NCI-H446 treated with DMSO at 0.1 percent for 48 hours (cell line): ENCODE data around the gene NETO2.
"Not testable (repeated sequence)": the region's sequence is repeated elsewhere in the genome, so short reads cannot be mapped to it uniquely, and the experiment has no call there.

ENCODE experiments used
- DNase-seq: peaks from one replicate; lab custom pipeline; 2025; lab: John Stamatoyannopoulos, UW

Gene NETO2

DNA sequence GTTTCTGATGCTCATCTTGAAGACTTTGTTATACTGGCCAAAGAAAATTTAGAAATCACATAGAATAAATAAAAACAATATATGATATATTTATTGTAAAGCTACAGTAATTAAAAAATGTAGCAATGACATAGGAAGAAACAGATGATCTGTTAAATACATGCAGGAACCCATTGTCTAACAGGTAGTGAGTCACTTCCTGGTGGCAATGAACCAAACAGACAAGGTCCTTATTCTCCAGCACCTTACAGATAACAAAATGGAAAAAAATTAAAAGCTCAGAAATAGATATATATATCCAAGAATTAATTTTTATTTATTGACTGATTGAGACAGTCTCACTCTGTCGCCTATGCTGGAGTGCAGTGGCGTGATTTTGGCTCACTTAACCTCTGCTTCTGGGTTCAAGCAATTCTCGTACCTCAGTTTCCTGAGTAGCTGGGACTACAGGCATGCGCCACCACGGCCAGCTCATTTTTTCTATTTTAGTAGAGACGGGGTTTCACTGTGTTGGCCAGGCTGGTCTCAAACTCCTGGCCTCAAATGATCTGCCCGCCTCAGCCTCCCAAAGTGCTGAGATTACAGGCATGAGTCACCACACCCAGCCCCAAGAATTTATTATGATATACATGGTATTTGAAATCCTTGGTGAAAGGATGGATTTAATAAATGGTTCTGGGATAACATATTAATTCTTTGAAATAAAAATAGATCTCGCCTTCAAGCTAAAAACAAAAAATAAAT is 7.5 kb downstream of the NETO2 start:
- no peak for DNase-seq

DNA sequence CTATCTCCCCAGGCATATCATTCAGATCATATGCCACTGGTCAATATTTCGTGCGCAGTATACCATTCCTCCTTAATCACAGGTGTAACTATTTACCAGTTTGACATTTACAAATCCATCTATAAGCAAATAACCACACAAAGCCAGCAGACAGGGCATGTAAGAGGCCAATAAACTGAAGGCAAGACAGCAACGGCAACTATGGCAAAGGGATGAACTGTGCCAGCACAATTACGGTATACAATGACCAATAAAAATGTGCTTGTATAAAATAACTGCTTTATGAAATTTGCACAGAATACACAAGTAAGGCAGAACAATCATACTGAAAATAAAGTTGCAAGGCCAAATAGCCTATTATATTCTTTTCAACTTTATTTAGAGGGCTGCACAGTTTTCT is 9.2 kb downstream of the NETO2 start:
- DNase-seq, result no peak

DNA sequence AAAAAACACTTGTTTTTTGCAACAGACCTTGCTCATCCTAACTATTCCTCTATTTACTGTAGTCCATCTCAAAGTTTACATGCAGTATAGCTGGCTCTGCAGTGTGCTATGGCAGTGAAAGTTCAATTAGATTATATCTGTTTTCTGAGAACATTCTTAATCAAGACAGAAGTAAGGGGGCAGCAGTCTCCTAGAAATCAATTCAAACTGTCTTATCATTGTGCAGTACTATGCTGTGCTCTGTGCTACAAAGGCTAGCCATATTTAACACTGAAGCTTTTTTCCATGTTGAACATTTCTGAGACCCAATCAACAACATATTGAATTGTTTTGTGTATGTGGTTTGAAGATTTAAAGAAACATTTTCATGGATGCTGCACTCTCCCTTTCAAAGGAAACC is 11.4 kb downstream of the NETO2 start:
- DNase-seq, result no peak

DNA sequence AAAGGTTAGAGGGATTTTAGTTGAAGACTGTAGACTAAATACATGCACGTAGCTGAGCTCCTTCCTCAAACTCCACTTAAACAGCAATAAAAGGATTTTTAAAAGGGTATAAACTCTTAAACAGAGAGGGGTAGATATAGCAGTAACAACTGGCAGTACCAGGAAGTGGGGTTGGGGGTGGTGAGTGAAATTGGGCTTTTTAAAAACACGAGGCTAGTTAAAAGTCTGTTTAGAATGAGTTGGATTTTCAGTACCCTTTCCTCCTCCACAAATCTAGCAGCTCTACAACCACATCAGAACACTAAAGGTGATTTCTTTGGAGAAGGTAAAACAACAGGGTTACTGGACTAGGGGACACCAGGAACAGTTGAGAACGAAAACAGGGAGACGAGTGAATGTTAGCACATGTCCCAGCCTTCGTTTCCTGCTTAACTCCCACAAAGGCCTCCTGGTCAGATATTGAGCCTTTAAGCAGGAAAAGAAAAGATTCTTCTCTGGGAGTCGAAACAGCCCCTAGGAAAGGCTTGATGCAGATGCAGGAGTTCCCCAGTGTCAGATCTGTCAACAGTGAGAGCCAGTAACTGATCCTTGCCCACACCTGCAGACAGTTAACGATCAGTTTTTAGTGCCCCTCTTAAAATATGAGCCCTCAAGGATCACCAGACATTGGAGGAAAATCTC is 13.8 kb downstream of the NETO2 start:
- DNase-seq, result no peak

DNA sequence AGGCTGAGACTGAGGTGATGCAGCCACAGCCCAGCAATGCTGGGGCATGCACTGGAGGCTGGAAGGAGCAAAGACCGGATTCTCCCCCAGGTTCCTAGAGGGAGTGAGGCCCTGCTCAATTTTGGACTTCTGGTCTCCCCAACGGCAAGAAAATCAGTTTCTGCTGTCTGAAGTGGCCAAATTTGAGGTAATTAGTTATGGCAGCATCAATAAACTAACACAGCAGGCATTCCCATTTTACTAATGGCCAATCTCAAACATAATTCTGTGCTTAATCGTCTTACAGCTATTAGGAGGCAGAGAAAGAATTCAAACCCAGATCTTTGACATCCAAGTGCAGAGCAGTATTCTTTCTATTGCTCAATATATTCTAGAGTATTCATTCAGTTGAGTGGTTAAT is 16.2 kb downstream of the NETO2 start:
- no peak for DNase-seq

DNA sequence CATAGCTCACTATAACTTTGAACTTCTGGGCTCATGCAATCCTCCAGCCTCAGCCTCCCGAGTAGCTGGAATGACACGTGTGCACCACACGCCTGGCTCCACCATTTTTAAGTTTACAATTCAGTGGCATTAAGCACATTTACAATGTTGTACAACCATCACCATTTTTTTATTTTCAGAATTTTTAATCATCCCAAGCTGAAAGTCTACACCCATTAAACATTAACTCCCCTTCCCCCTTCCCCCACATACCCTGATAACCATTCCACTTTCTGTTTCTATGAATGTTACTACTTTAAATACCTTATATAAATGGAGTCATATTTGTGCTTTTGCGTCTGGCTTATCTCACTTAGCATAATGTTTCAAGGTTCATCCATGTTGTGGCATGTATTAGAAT is 18.0 kb downstream of the NETO2 start:
- DNase-seq, result no peak

DNA sequence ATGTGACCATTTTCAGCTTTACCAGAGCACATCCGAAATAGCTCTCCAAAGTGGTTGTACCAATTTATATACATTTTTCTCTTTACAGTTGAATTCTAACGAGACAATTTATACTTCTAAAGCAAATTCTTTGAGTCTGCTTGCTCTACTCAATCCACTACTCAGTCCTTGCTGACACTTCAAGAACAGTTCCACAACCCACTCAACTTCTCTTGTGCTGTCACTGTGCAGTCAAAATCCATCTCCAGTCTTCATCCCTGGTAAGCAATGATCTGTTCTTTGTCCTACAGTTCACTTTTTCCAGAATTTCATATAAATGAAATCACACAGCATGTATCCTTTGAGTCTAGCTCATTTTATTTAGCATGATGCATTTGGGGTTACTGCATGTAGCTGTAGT is 30.6 kb downstream of the NETO2 start:
- DNase-seq, result no peak

DNA sequence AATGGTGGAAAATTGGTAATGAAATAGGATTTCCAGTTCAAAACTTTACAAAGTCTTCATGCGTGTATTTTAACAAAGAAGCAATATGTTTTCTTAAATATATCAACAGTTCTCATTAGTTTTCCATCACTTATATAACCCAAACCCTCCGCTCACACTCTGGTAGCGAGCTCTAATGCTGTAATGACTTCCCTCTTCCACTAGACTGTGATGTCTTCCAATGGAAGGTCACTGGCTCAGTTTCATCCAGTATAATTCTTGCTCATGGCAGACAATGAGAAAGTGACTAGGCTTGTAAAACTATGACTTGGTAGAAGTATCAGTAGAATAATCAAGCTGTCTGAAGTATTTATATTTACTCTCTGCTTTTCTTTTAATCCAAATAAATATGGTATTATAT is 32.8 kb downstream of the NETO2 start:
- no peak for DNase-seq

DNA sequence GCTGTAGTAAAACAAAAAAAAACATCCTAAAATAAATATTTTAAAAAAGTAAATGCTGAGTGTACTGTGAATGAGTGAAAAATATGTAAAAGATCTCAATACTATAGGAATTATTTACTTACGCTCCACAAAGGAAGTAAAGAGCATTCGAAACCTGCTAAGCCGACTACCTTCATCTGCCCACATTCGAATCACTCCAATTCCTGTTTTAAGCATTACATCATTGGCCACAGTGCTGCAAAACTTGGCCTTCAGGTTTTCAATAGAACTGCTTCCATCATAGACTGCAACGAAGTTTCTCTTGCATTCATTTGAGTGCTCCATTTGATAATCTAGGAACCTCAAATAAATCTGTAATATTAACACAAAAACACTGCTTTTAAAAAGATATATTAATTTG is 34.4 kb downstream of the NETO2 start:
- DNase-seq, result no peak

DNA sequence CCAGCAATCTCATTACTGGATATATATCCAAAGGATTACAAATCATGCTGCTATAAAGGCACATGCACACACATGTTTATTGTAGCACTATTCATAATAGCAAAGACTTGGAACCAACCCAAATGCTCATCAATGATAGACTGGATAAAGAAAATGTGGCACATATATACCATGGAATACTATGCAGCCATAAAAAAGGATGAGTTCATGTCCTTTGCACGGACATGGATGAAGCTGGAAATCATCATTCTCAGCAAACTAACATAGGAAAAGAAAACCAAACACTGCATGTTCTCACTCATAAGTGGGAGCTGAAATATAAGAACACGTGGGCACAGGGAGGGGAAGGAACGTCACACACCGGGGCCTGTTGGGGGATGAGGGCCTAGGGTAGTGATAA is 40.8 kb downstream of the NETO2 start:
- DNase-seq, result not testable (repeated sequence)

DNA sequence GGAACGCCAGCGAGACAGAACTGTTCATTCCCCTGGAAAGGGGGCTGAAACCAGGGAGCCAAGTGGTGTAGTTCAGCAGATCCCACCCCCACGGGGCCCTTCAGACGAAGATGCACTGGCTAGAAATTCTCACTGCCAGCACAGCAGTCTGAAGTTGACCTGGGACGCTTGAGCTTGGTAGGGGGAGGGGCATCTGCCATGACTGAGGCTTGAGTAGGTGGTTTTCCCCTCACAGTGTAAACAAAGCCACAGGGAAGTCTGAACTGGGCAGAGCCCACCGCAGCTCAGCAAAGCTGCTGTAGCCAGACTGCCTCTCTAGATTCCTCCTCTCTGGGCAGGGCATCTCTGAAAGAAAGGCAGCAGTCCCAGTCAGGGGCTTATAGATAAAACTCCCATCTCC is 46.6 kb downstream of the NETO2 start:
- DNase-seq, result not testable (repeated sequence)

DNA sequence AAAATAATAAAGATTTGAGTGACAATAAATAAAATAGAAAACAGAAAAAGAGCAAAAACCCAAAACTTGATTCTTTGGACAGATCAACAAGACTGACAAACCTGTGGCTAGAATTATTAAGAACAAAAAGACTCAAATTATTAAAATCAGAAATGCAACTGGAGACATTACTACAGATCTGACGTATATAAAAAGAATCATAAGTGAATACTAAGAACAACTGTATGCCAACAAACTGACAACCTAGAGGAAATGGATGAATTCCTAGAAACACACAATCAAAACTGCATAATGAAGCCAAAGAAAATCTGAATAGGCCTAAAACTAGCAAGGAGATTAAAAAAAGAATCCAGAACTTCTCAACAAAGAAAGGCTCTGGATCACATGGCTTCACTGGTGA is 47.4 kb downstream of the NETO2 start:
- DNase-seq, result no peak

DNA sequence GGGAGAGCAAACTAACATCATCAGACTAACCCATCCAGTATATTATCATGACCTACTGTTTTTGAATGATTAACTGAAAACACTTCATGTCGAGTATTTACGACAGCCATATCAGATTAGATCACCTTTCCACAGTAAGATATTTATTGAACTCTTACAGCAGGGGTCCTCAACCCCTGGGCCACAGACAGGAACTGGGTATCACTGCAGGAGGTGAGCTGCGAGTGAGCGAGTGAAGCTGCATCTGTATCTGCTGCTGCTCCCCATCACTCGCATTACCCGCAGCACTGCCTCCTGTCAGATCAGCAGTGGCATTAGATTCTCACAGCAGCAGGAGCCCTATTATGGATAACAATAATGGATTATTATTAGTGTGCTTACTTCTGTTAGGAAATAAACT is 59.5 kb downstream of the NETO2 start:
- DNase-seq, result no peak

DNA sequence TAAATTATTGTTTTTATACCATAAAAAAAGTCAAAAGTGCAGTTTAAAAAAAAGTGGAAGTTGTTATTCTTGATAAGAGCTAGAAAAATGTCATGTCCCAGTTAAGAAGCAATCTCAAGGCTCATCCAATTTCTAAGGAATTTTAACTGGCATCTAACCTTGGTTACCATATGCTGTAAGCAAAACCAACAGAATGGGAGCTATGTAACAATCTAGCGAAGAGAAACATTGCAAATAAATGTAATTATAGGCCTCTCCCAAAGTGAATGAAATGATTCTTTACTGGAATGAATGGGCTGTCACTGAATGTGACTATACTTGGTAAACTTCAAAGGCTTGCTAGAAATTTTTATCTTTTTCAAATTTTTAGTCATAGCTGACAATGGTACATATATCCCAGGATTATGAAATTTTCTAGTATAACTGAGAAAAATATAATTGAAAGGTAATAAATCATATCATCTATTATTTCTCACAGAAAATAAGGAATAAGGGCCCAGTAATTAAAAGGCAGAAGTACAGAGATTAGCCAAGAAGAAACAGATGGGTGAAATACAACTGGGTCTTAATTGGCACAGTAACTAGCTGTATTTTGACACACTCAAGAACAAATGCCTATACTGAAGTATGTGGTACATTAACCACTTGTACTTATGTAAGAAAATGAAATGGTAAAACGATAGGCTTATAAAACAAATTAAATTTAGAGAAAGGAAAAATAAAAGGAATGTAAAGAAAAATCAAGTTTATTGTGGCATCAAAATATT is 61.5 kb downstream of the NETO2 start:
- no peak for DNase-seq

DNA sequence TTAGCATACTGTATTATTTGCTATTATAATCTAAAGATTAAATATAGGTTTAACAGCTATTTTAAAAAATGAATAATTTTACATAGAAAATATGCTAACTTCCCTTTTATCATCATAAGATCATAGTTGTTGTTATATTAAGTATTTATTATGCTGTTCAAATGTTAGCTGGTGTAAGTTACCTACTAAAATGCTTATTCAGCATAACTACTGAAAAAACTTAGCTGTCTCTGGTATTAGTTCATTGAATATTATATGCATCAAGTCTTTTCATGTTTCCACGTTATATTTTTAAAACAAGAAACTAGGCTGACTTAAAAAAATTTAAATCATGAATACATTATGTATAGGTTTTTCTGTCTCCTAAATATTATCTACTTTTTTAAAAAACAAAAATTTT is 62.6 kb downstream of the NETO2 start:
- DNase-seq, result no peak

DNA sequence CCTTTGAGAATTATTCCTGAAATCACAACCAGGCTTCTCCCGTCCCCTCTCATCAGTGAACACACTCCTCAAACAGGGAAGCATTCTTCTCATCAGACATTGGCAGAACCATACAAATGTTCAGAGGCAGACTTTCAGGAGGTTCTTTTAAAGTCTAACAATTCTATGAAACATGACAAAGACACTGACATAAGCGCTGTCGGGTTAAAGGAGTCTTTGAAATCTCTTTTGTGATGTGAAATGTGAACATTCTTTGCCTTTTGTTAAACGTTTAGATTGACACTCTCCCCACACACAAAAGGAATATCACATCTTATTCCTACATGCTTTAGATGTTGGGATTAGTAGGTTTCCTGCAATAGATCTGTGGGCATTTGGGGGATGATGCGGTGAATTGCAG is 63.9 kb downstream of the NETO2 start:
- no peak for DNase-seq

DNA sequence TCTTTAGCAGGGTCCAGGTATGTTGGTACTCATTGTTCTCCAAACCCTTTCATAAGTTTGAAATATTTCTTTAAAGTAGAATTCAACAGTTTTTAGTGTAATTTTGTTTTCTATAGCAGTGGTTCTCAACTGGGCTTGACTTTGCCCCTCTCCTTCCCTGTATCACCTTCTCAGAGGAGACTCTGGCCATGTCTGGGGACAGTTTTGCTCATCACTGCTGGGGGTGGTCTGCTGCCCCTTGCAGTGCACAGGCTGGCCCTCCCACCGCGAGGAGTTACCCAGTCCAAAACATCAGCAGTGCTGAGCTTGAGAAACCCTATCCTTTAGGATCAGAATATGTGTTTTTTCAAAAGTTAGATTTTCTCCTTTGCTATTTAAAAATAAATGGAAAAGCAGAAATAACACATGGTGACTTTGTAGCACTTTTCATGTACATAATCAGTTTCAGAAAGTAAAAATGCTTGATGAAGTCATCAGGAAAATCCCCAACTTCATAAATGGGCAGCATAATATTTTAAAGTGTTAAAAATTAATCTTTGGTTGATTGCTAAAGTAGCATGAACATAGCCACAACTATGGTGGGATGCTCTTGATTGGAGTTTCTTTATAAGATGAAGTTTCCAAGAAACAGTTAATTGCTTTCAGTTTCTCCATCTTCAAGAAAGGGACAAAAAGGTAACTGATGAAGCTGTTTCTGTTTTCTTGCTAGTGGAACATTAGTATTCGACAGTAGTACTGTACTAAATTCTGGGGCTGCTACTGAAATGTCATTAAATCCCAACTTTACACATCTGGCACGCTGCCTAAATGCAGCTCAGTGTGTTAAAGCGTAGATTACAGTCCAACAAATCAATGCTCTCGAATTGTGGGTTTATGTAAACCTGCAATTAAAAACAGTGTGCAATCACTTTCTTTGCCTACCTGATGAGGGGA is 70.3 kb downstream of the NETO2 start:
- DNase-seq, result no peak

DNA sequence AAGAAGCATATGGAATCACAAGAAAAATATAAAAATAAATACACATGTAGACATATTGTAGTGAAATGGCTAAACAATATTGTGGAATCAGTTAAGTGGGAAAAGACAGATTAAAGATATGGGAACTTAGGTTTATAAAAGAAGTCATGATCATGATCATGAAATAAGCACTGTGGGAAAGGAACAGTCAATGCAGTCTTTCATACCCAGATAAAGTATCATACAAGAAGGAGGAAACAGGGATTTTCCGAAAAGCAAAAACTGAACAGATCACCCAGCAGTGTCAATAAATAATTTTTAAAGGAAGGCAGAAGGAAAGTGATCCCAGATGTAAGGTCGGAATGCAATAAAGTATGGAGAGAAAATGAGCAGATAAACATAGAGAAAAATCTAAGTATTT is 71.6 kb downstream of the NETO2 start:
- DNase-seq, result no peak

DNA sequence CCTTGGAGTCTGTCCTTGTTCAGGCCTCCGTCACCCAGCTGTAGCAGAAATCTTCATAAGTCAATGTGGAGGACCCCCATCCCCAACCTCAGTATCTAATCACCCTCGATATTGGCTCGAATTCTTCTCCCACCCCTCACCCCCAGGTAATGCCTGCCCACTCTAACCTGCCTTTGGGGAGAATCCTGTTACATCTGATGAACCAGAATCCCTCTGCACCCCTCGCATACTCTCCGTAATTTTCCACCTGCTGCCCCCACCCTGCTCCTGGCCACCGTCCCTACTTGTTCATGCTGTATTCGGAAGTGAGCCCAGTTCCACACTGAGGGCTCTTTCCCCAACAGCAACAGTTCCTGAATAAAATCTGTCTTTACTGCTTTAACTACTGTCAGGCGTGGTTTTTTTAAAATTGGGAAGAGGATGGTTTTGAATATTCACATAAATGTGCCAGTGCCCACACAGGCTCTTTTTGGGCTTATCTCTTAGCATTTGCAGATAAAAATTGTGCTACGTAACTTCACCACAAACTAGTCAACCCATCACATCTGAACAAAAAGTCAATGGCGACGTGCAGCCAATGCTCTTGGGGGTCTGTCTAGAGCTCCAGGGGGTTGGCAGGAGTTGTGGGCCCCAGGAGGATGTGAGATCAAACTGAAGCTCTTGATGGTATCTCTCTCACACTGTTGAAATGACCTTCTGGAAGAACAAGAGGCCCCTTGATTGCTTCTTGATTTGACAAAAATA is 73.7 kb downstream of the NETO2 start:
- DNase-seq, result no peak

DNA sequence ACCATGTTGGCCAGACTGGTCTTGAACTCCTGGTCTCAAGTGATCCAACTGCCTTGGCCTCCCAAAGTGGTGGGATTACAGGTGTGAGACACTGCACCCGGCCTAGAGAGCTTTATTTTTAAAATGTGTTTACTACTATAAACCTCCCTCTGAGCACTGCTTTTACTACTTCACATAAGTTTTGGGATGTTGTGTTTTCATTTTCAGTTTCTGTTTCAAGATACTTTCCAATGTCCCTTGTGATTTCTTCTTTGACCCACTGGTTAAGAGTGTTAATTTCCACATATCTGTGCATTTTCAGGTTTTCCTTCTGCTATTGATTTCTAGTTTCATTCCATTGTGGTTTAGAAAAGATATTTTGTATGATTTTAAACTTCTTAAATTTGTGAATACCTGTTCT is 74.4 kb downstream of the NETO2 start:
- no peak for DNase-seq

DNA sequence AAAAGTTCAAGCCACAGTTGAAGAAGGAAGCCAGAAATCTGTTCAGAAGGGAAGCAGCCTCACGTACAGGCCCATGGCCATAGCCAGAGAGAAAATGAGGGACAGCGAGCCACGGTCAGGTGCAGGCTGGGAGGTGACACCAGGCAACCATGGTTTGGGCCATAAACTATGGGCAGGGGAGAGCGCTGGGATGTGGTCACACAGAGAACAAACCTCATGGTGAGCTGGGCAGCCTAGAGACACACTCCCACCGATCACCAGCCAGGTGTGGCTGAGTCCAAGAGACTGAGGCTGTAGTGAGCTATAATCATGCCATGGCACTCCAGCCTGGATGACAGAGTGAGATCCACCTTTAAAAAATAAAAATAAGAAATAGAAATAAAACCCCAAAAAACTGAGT is 76.5 kb downstream of the NETO2 start:
- DNase-seq, result no peak
